ENCODE results near the gene PCLO.

DNA sequence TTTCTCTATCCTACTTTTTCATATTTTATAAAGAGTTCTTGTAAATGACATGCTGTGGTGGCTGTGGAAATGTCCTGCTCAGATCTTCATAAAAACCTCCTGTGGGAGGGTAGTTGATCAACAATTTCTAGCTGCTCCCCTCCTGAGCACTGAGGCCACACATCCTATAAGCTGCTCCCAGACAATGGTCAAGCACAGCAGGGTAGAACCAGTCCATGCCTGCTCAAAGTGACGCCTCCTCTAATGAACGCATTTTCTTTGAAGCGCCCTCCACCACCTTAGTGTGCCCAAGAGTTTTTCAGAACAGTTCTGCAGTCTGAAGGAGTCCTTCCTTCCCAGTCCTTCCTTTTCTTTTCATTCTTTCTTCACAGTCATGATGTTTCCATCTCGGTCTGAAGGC is 420.5 kb downstream of the PCLO start:
- TF ChIP-seq POLR2A (IDR thresholded peaks at IDR 0.05; ENCODE audit: low read depth, low read length): no peak
- no peak for TF ChIP-seq POLR2AphosphoS5 (IDR thresholded peaks at IDR 0.05; ENCODE audit: low read depth, low read length)
- TF ChIP-seq TAF1 (IDR thresholded peaks at IDR 0.05; ENCODE audit: low read depth, low read length): no peak
- TF ChIP-seq PAX5 (IDR thresholded peaks at IDR 0.05; ENCODE audit: insufficient read depth, low read length, severe bottlenecking): no peak
- no peak for TF ChIP-seq SPI1 (IDR thresholded peaks at IDR 0.05; ENCODE audit: low read depth, low read length)

All from GM12891 (cell line).